Right kidney (tissue), 9 donors: Measurements from ENCODE around the gene FAM124B.

Experiments
- DNase-seq: peaks from one replicate; pipeline ENCODE4 v3.0.0-alpha.2; 2016
- long read RNA-seq, 8 donors: transcript quantifications; one replicate each; lab custom pipeline, GENCODE V29; 2026

The FAM124B gene
- long read RNA-seq, donor 1, partial matches to known transcripts: 0 of 1 reads
- long read RNA-seq, donor 1, other reads (novel, unspliced or antisense): 0 of 1 reads
- long read RNA-seq, donor 2: 0 reads
- long read RNA-seq, donor 3: 0 reads
- long read RNA-seq, donor 4, partial matches to known transcripts: 0 of 1 reads
- long read RNA-seq, donor 4, other reads (novel, unspliced or antisense): 0 of 1 reads
- long read RNA-seq, donor 5, partial matches to known transcripts: 0 of 1 reads
- long read RNA-seq, donor 5, other reads (novel, unspliced or antisense): 0 of 1 reads
- long read RNA-seq, donor 6, partial matches to known transcripts: 0 of 1 reads
- long read RNA-seq, donor 6, other reads (novel, unspliced or antisense): 0 of 1 reads
- long read RNA-seq, donor 7, partial matches to known transcripts: 0 of 2 reads
- long read RNA-seq, donor 7, other reads (novel, unspliced or antisense): 0 of 2 reads
- long read RNA-seq, donor 8, partial matches to known transcripts: 0 of 3 reads
- long read RNA-seq, donor 8, other reads (novel, unspliced or antisense): 0 of 3 reads

- peak; percentile 16 for DNase-seq
Measured at GRCh38 chr2:224401641-224402342, at the start of gene FAM124B. TSS of gene FAM124B (minus strand) at chr2:224402107. CDS start at chr2:224401768, 339 bp downstream.

- DNase-seq: no peak
Measured at GRCh38 chr2:224449212-224450147, 47.6 kb upstream of the FAM124B start.

- DNase-seq: no peak
Measured at GRCh38 chr2:224448236-224448635, 46.3 kb upstream of the FAM124B start.

GRCh38 chr2:224444783-224445182 lies 42.9 kb upstream of the FAM124B start:
- DNase-seq: no peak

GRCh38 chr2:224444021-224444420 lies 42.1 kb upstream of the FAM124B start:
- peak; percentile 3 for DNase-seq

GRCh38 chr2:224442071-224442967 lies 40.4 kb upstream of the FAM124B start:
- peak; percentile 51 for DNase-seq

- no peak for DNase-seq
Measured at GRCh38 chr2:224440988-224441387, 39.1 kb upstream of the FAM124B start.

- no peak for DNase-seq
Measured at GRCh38 chr2:224438726-224439125, 36.8 kb upstream of the FAM124B start.

- DNase-seq: no peak
Measured at GRCh38 chr2:224436634-224437033, 34.7 kb upstream of the FAM124B start.

- no peak for DNase-seq
Measured at GRCh38 chr2:224434618-224435017, 32.7 kb upstream of the FAM124B start.

GRCh38 chr2:224433442-224433841 lies 31.5 kb upstream of the FAM124B start:
- no peak for DNase-seq

GRCh38 chr2:224432003-224432579 lies 30.2 kb upstream of the FAM124B start:
- no peak for DNase-seq

- DNase-seq: no peak
Measured at GRCh38 chr2:224429441-224429810, 27.5 kb upstream of the FAM124B start.

- DNase-seq: no peak
Measured at GRCh38 chr2:224428787-224429440, 27.0 kb upstream of the FAM124B start.

- DNase-seq: no peak
Measured at GRCh38 chr2:224427471-224427870, 25.6 kb upstream of the FAM124B start.

GRCh38 chr2:224426656-224427055 lies 24.7 kb upstream of the FAM124B start:
- no peak for DNase-seq

- no peak for DNase-seq
Measured at GRCh38 chr2:224421065-224421464, 19.2 kb upstream of the FAM124B start.

- DNase-seq: no peak
Measured at GRCh38 chr2:224417947-224418346, 16.0 kb upstream of the FAM124B start.

- no peak for DNase-seq
Measured at GRCh38 chr2:224417361-224417729, 15.4 kb upstream of the FAM124B start.

- DNase-seq: no peak
Measured at GRCh38 chr2:224416656-224417360, 14.9 kb upstream of the FAM124B start.
